HG03469 (cell line): ENCODE measurements around the gene HTRA2.

Experiments used
- ATAC-seq: cut with Tn5 transposase; IDR thresholded peaks from one replicate; pipeline ENCODE4 v1.9.1; 2021; ENCODE audit warnings: mild to moderate bottlenecking, moderate library complexity, moderate number of reproducible peaks; ENCODE audit not compliant: unreplicated experiment

Gene HTRA2

GRCh38 chr2:74537140-74537539, 7.4 kb downstream of the HTRA2 start:
- ATAC-seq = no peak

- ATAC-seq = no peak
These were observed 9.2 kb downstream of the HTRA2 start for GRCh38 chr2:74538881-74539339.

- ATAC-seq = no peak
These were observed 10.6 kb downstream of the HTRA2 start for GRCh38 chr2:74540291-74540690.

- no peak for ATAC-seq
These were observed 13.2 kb downstream of the HTRA2 start for GRCh38 chr2:74542978-74543377.

GRCh38 chr2:74544634-74545033, 14.9 kb downstream of the HTRA2 start:
- no peak for ATAC-seq

GRCh38 chr2:74546004-74546403, 16.3 kb downstream of the HTRA2 start:
- no peak for ATAC-seq

GRCh38 chr2:74548285-74548899, 18.7 kb downstream of the HTRA2 start:
- ATAC-seq = no peak

- ATAC-seq = no peak
These were observed 19.4 kb downstream of the HTRA2 start for GRCh38 chr2:74548900-74549826.

- no peak for ATAC-seq
These were observed 20.5 kb downstream of the HTRA2 start for GRCh38 chr2:74550231-74550630.

GRCh38 chr2:74551530-74551929, 21.8 kb downstream of the HTRA2 start:
- ATAC-seq = no peak

GRCh38 chr2:74551942-74552913, 22.5 kb downstream of the HTRA2 start:
- no peak for ATAC-seq

GRCh38 chr2:74552914-74553811, 23.4 kb downstream of the HTRA2 start:
- ATAC-seq = no peak

- ATAC-seq = peak; percentile 29
These were observed 24.4 kb downstream of the HTRA2 start, which contains the start of the genes DOK1 and LOXL3 for GRCh38 chr2:74553892-74554819. DOK1 (plus strand) TSS chr2:74554720; CDS start chr2:74554755, 35 bp downstream. LOXL3 (minus strand) TSS chr2:74553942; CDS start chr2:74552634, 1,308 bp downstream.

GRCh38 chr2:74554820-74555531, 25.2 kb downstream of the HTRA2 start:
- no peak for ATAC-seq

- ATAC-seq = no peak
These were observed 25.9 kb downstream of the HTRA2 start for GRCh38 chr2:74555610-74556103.

- ATAC-seq = no peak
These were observed 26.4 kb downstream of the HTRA2 start for GRCh38 chr2:74556159-74556558.

GRCh38 chr2:74556831-74557370, 27.2 kb downstream of the HTRA2 start:
- ATAC-seq = no peak
